ENCODE data around the gene NBEAL2.

The NBEAL2 gene

GRCh38 chr3:46986055-46986730 is 6.7 kb downstream of the NBEAL2 start:
- no peak for ATAC-seq
- no peak for DNase-seq

GRCh38 chr3:46986782-46987310 is 7.4 kb downstream of the NBEAL2 start:
- DNase-seq (no peak), ATAC-seq (no peak)

GRCh38 chr3:46987319-46987742 is 7.9 kb downstream of the NBEAL2 start:
- no peak for DNase-seq
- ATAC-seq, result peak; percentile 14

- DNase-seq (peak; percentile 86), ATAC-seq (peak; percentile 94)
Observed at GRCh38 chr3:46987743-46988401, 8.4 kb downstream of the NBEAL2 start.

GRCh38 chr3:46988616-46989015 is 9.2 kb downstream of the NBEAL2 start:
- DNase-seq, result no peak
- no peak for ATAC-seq

GRCh38 chr3:46989146-46989810 is 9.8 kb downstream of the NBEAL2 start:
- ATAC-seq (no peak), DNase-seq (no peak)

- ATAC-seq (no peak), DNase-seq (no peak)
Observed at GRCh38 chr3:46990573-46991374, 11.3 kb downstream of the NBEAL2 start.

GRCh38 chr3:46991406-46992165 is 12.1 kb downstream of the NBEAL2 start:
- no peak for DNase-seq
- no peak for ATAC-seq

- ATAC-seq (no peak), DNase-seq (no peak)
Observed at GRCh38 chr3:46992231-46992630, 12.8 kb downstream of the NBEAL2 start.

GRCh38 chr3:46993292-46993691 is 13.8 kb downstream of the NBEAL2 start:
- no peak for ATAC-seq
- DNase-seq, result no peak

- ATAC-seq, result no peak
- no peak for DNase-seq
Observed at GRCh38 chr3:46993986-46994385, 14.5 kb downstream of the NBEAL2 start.

GRCh38 chr3:46994801-46995731 is 15.6 kb downstream of the NBEAL2 start:
- no peak for DNase-seq
- ATAC-seq, result no peak

GRCh38 chr3:46995901-46996562 is 16.6 kb downstream of the NBEAL2 start:
- no peak for DNase-seq

GRCh38 chr3:46996689-46997452 is 17.4 kb downstream of the NBEAL2 start:
- no peak for DNase-seq
- ATAC-seq, result no peak

More at GRCh38 chr3:46995901-46996562, 16.6 kb downstream of the NBEAL2 start:
- ATAC-seq, result no peak

- DNase-seq (no peak), ATAC-seq (no peak)
Observed at GRCh38 chr3:46997453-46998091, 18.1 kb downstream of the NBEAL2 start.

- ATAC-seq (peak; percentile 73), DNase-seq (peak; percentile 83)
Observed at GRCh38 chr3:46998121-46998851, 18.8 kb downstream of the NBEAL2 start.

- no peak for DNase-seq
- no peak for ATAC-seq
Observed at GRCh38 chr3:46998852-46999515, 19.5 kb downstream of the NBEAL2 start.

Data from stimulated activated naive CD8-positive, alpha-beta T cell treated with anti-CD3 and anti-CD28 coated beads, Interleukin-15, Interleukin-2, amounts not matched to agents 100 U/mL and 50 U/mL, for 24 hours (primary cell).